Ovary (tissue), 3 donors: ENCODE measurements around the gene MEGF6.

Source experiments
- CTCF ChIP-seq, 3 donors: fragments of 450-650 bp in 2 of 3; fragments of 200-600 bp in 1 of 3; IDR thresholded peaks; one replicate each; pipeline versions ENCODE4 v1.5.1 to v1.8.0; 2016 to 2022; ENCODE audit warnings: antibody characterized with exemption in 3 of 3, mild to moderate bottlenecking in 1 of 3
- POLR2A ChIP-seq: fragments of 450-650 bp; IDR thresholded peaks from one replicate; pipeline ENCODE4 v1.6.1; 2017; ENCODE audit warnings: antibody characterized with exemption, mild to moderate bottlenecking, moderate library complexity
- donor health status: DM: no; HTN: no; CAD: no.

GRCh38 chr1:3552176-3552575 is 59.1 kb downstream of the MEGF6 start:
- no peak for TF ChIP-seq POLR2A
- TF ChIP-seq CTCF (IDR thresholded peaks at IDR 0.05): no peak
